ENCODE results near the gene TRABD. TPM values are rescaled to one million over a fixed set of nuclear protein-coding genes. Genes with fewer than 3 reads are reported as not detected.
"Not testable (repeated sequence)": the region's sequence is repeated elsewhere in the genome, so short reads cannot be mapped to it uniquely, and the experiment has no call there.

The TRABD gene
- 10 to 100 TPM; 98.2 to 99.6 TPM for total RNA-seq

- ChIA-PET CTCF (interaction anchor here (1.3 kb wide), 1 partner anchor 255 kb away, joined by 4 read pairs; no protein-coding TSS in a partner anchor), POLR2A (no interaction called here)
Measured at GRCh38 chr22:50185375-50186087, at the start of gene TRABD. Gene TRABD, plus strand, starts transcription at chr22:50185913. Its CDS starts 7,148 bp downstream, at chr22:50193061.

GRCh38 chr22:50136581-50137015 lies 49.1 kb upstream of the TRABD start:
- POLR2A ChIA-PET, result no interaction called here
- CTCF ChIA-PET, result interaction anchor here (0.5 to 1.3 kb wide), 2 partner anchors 12 to 83 kb away, joined by 4 to 5 read pairs; no protein-coding TSS in a partner anchor

- CTCF ChIA-PET, result not testable (repeated sequence)
Measured at GRCh38 chr22:50137277-50137676, 48.4 kb upstream of the TRABD start.

GRCh38 chr22:50138041-50138440 lies 47.7 kb upstream of the TRABD start:
- POLR2A ChIA-PET, result no interaction called here
- CTCF ChIA-PET, result no interaction called here

More at GRCh38 chr22:50137277-50137676, 48.4 kb upstream of the TRABD start:
- POLR2A ChIA-PET, result not testable (repeated sequence)

- POLR2A ChIA-PET, result no interaction called here
- CTCF ChIA-PET, result no interaction called here
Measured at GRCh38 chr22:50138988-50139387, 46.7 kb upstream of the TRABD start.

GRCh38 chr22:50139843-50140415 lies 45.8 kb upstream of the TRABD start:
- ChIA-PET POLR2A (no interaction called here), CTCF (no interaction called here)

GRCh38 chr22:50140615-50141014 lies 45.1 kb upstream of the TRABD start:
- POLR2A ChIA-PET, result interaction anchor here (0.7 kb wide), 1 partner anchor 124 kb away, joined by 3 read pairs; no protein-coding TSS in a partner anchor

GRCh38 chr22:50141462-50141861 lies 44.3 kb upstream of the TRABD start:
- POLR2A ChIA-PET, result no interaction called here
- CTCF ChIA-PET, result no interaction called here

More at GRCh38 chr22:50140615-50141014, 45.1 kb upstream of the TRABD start:
- CTCF ChIA-PET, result no interaction called here

GRCh38 chr22:50141891-50142363 lies 43.8 kb upstream of the TRABD start:
- ChIA-PET POLR2A (no interaction called here), CTCF (interaction anchor here (0.9 kb wide), 1 partner anchor 90 kb away, joined by 3 read pairs; no protein-coding TSS in a partner anchor)

GRCh38 chr22:50143096-50143495 lies 42.6 kb upstream of the TRABD start:
- POLR2A ChIA-PET, result no interaction called here
- CTCF ChIA-PET, result interaction anchor here (0.5 kb wide), 1 partner anchor 138 kb away, joined by 3 read pairs; no protein-coding TSS in a partner anchor

GRCh38 chr22:50144005-50144614 lies 41.6 kb upstream of the TRABD start:
- CTCF ChIA-PET, result no interaction called here
- POLR2A ChIA-PET, result no interaction called here

- POLR2A ChIA-PET, result no interaction called here
Measured at GRCh38 chr22:50145721-50146438, 39.8 kb upstream of the TRABD start.

GRCh38 chr22:50146439-50147238 lies 39.1 kb upstream of the TRABD start:
- ChIA-PET CTCF (interaction anchor here (0.8 to 1.3 kb wide), 2 partner anchors 17 to 65 kb away, joined by 3 to 7 read pairs; no protein-coding TSS in a partner anchor), POLR2A (no interaction called here)

More at GRCh38 chr22:50145721-50146438, 39.8 kb upstream of the TRABD start:
- CTCF ChIA-PET, result interaction anchor here (0.8 to 1.3 kb wide), 2 partner anchors 18 to 66 kb away, joined by 3 to 7 read pairs; no protein-coding TSS in a partner anchor

- CTCF ChIA-PET, result interaction anchor here (0.7 to 3.5 kb wide), 5 partner anchors 59 to 194 kb away, joined by 3 to 35 read pairs (median 3); no protein-coding TSS in a partner anchor
- POLR2A ChIA-PET, result not testable (repeated sequence)
Measured at GRCh38 chr22:50147258-50148165, 38.2 kb upstream of the TRABD start.

GRCh38 chr22:50148166-50148500 lies 37.6 kb upstream of the TRABD start:
- CTCF ChIA-PET, result interaction anchor here (0.7 to 3.5 kb wide), 6 partner anchors 10 to 194 kb away, joined by 3 to 35 read pairs (median 4); no protein-coding TSS in a partner anchor
- POLR2A ChIA-PET, result no interaction called here

GRCh38 chr22:50148991-50149721 lies 36.6 kb upstream of the TRABD start:
- ChIA-PET CTCF (interaction anchor here (0.8 to 3.5 kb wide), 11 partner anchors 9 to 88 kb away, joined by 3 to 35 read pairs (median 5); no protein-coding TSS in a partner anchor), POLR2A (no interaction called here)
